ENCODE data around the gene MIDN.

The MIDN gene

GRCh38 chr19:1224847-1225246 lies 23.5 kb upstream of the MIDN start:
- TF ChIP-seq ZFHX2 (tag by site-specific recombination; conservative IDR thresholded peaks at IDR 0.05) (no peak), ZBTB6 (tag by site-specific recombination; IDR thresholded peaks at IDR 0.05) (no peak), ZNF621 (tag by site-specific recombination; IDR thresholded peaks at IDR 0.05) (no peak), ZNF140 (tag by site-specific recombination; IDR thresholded peaks at IDR 0.05) (no peak), KLF16 (tag by site-specific recombination; IDR thresholded peaks at IDR 0.05) (no peak), ZNF184 (tag by site-specific recombination; IDR thresholded peaks at IDR 0.05) (no peak), TRIM28 (IDR thresholded peaks at IDR 0.05; ENCODE audit: borderline replicate concordance, low read length) (no peak), ZFP3 (tag by site-specific recombination; IDR thresholded peaks at IDR 0.05; ENCODE audit: low read depth) (no peak), REST (tag by site-specific recombination; IDR thresholded peaks at IDR 0.05) (no peak)
- Histone ChIP-seq H3K36me3 (ENCODE audit: control insufficient read depth in 2 of 2, insufficient read depth in 1 of 2, low read length in 2 of 2) (peaks cover 0 to 83% of the 10 kb centered on the region in 2 experiments; a peak in 2 of 3 replicates), H3K4me1 (ENCODE audit: control insufficient read depth, insufficient read depth, low read length) (no peaks in the 10 kb centered on the region), H3K27ac (ENCODE audit: extremely low read depth, low read depth, low read length) (0 out of 2 replicates have a peak overlapping the region, but pooled peaks have one; percentile 31), H3K4me3 (ENCODE audit: low read depth, low read length) (no peak overlapping the region), H3K9me3 (ENCODE audit: control insufficient read depth, insufficient read depth, low read depth, low read length) (no peaks in the 10 kb centered on the region)
- ChIA-PET POLR2A (interaction anchor here (1.0 kb wide), 1 partner anchor 14 kb away, joined by 3 read pairs; no protein-coding TSS in a partner anchor), CTCF (interaction anchor here (0.6 to 1.2 kb wide), 5 partner anchors 9 to 186 kb away, joined by 3 to 5 read pairs (median 3); no protein-coding TSS in a partner anchor)

- Histone ChIP-seq H3K9me3 (ENCODE audit: control insufficient read depth, insufficient read depth, low read depth, low read length) (no peaks in the 10 kb centered on the region), H3K4me1 (ENCODE audit: control insufficient read depth, insufficient read depth, low read length) (no peaks in the 10 kb centered on the region), H3K36me3 (ENCODE audit: control insufficient read depth in 2 of 2, insufficient read depth in 1 of 2, low read length in 2 of 2) (peaks cover 0 to 75% of the 10 kb centered on the region in 2 experiments; a peak in 2 of 3 replicates), H3K4me3 (ENCODE audit: low read depth, low read length) (no peak overlapping the region), H3K27ac (ENCODE audit: extremely low read depth, low read depth, low read length) (no peak overlapping the region)
- TF ChIP-seq ATF2 (tag by site-specific recombination; IDR thresholded peaks at IDR 0.05; ENCODE audit: low read depth): no peak
- TF ChIP-seq GLIS2 (tag by site-specific recombination; IDR thresholded peaks at IDR 0.05): peak; percentile 51
- TF ChIP-seq ZNF521 (tag by site-specific recombination; IDR thresholded peaks at IDR 0.05): no peak
- TF ChIP-seq ZNF473 (tag by site-specific recombination; IDR thresholded peaks at IDR 0.05): no peak
- no peak for TF ChIP-seq ZSCAN4 (tag by site-specific recombination; IDR thresholded peaks at IDR 0.05)
- no peak for TF ChIP-seq ZNF561 (tag by site-specific recombination; IDR thresholded peaks at IDR 0.05; ENCODE audit: borderline replicate concordance)
- TF ChIP-seq GLIS1 (tag by site-specific recombination; IDR thresholded peaks at IDR 0.05): no peak
- 0 out of 2 replicates have a peak, but pooled peaks have one; percentile 28 for TF ChIP-seq SCRT1 (tag by site-specific recombination; IDR thresholded peaks at IDR 0.05; ENCODE audit: borderline replicate concordance)
- no peak for TF ChIP-seq ZBTB49 (tag by site-specific recombination; IDR thresholded peaks at IDR 0.05; ENCODE audit: low read depth)
- no peak for TF ChIP-seq ZNF488 (tag by site-specific recombination; IDR thresholded peaks at IDR 0.05)
- TF ChIP-seq ZNF549 (tag by site-specific recombination; IDR thresholded peaks at IDR 0.05): no peak
- CTCF ChIA-PET: interaction anchor here (0.6 to 1.2 kb wide), 6 partner anchors 10 to 186 kb away, joined by 3 to 5 read pairs (median 4); no protein-coding TSS in a partner anchor
- POLR2A ChIA-PET: interaction anchor here (0.9 to 1.0 kb wide), 2 partner anchors 43 to 123 kb away, joined by 3 to 5 read pairs; partner anchors contain the start of gene CIRBP
These were observed 22.8 kb upstream of the MIDN start for GRCh38 chr19:1225440-1226226.
